Measurements from ENCODE around the gene WNT3. TPM values are rescaled to one million over a fixed set of nuclear protein-coding genes. Genes with fewer than 3 reads are reported as not detected.

The WNT3 gene
- total RNA-seq, 2 donors from 2014 or later: 19.9 to 21.8 TPM

GRCh38 chr17:46802800-46803199 lies 15.7 kb downstream of the WNT3 start:
- no peak overlapping the region for H3K4me3 Mint-ChIP-seq
- no peaks in the 10 kb centered on the region for H3K27me3 Mint-ChIP-seq (ENCODE audit: insufficient read depth)
- peaks cover 2% of the 10 kb centered on the region for H3K9me3 Mint-ChIP-seq

GRCh38 chr17:46800573-46800972 lies 17.9 kb downstream of the WNT3 start:
- 80 to 97% methylated on average over 4 of the region's 4 CpGs for WGBS, 2 experiments (ENCODE audit: insufficient coverage in 1 of 2, insufficient read length in 1 of 2)
- Histone ChIP-seq H3K27ac (ENCODE audit: low read depth, low read length) (no peak overlapping the region), H3K9ac (ENCODE audit: extremely low read depth, low read length, poor library complexity, severe bottlenecking) (no peak overlapping the region), H3K27me3 (ENCODE audit: control insufficient read depth, insufficient read depth, low read length, poor library complexity, severe bottlenecking) (no peaks in the 10 kb centered on the region), H3K4me1 (ENCODE audit: control insufficient read depth, insufficient read depth, low read length) (no peaks in the 10 kb centered on the region), H3K9me3 (ENCODE audit: control insufficient read depth, low read length) (no peaks in the 10 kb centered on the region), H3K36me3 (ENCODE audit: control insufficient read depth, insufficient read depth, low read length) (peaks cover under 1% of the 10 kb centered on the region), H3K4me3 (ENCODE audit: low read length) (no peak overlapping the region)
- Mint-ChIP-seq H3K4me1 (peaks cover 16% of the 10 kb centered on the region), H3K9me3 (peaks cover 2% of the 10 kb centered on the region), H3K36me3 (ENCODE audit: low read depth) (peaks cover 20% of the 10 kb centered on the region), H3K27ac (no peak overlapping the region), H3K4me3 (no peak overlapping the region), H3K27me3 (ENCODE audit: insufficient read depth) (no peaks in the 10 kb centered on the region)
- no peak for DNase-seq
- no peak for TF ChIP-seq CTCF (conservative IDR thresholded peaks at IDR 0.05)

More at GRCh38 chr17:46802800-46803199, 15.7 kb downstream of the WNT3 start:
- H3K27ac ChIP-seq (ENCODE audit: low read depth, low read length): no peak overlapping the region
- H3K36me3 ChIP-seq (ENCODE audit: control insufficient read depth, insufficient read depth, low read length): peaks cover 3% of the 10 kb centered on the region
- no peaks in the 10 kb centered on the region for H3K27me3 ChIP-seq (ENCODE audit: control insufficient read depth, insufficient read depth, low read length, poor library complexity, severe bottlenecking)
- H3K4me1 Mint-ChIP-seq: peaks cover 3% of the 10 kb centered on the region
- no peaks in the 10 kb centered on the region for H3K4me1 ChIP-seq (ENCODE audit: control insufficient read depth, insufficient read depth, low read length)
- no peak overlapping the region for H3K4me3 ChIP-seq (ENCODE audit: low read length)
- no peak for TF ChIP-seq CTCF (conservative IDR thresholded peaks at IDR 0.05)
- no peak overlapping the region for H3K9ac ChIP-seq (ENCODE audit: extremely low read depth, low read length, poor library complexity, severe bottlenecking)
- peaks cover 33% of the 10 kb centered on the region for H3K36me3 Mint-ChIP-seq (ENCODE audit: low read depth)
- 72 to 82% methylated on average over 4 to 7 of the region's 7 CpGs for WGBS, 2 experiments (ENCODE audit: insufficient coverage in 1 of 2, insufficient read length in 1 of 2)
- DNase-seq: no peak
- no peaks in the 10 kb centered on the region for H3K9me3 ChIP-seq (ENCODE audit: control insufficient read depth, low read length)
- no peak overlapping the region for H3K27ac Mint-ChIP-seq

GRCh38 chr17:46796956-46797530 lies 21.4 kb downstream of the WNT3 start:
- Mint-ChIP-seq H3K27ac (peak overlapping the region; percentile 44), H3K4me3 (no peak overlapping the region), H3K27me3 (ENCODE audit: insufficient read depth) (peaks cover 2% of the 10 kb centered on the region), H3K4me1 (peaks cover 18% of the 10 kb centered on the region), H3K36me3 (ENCODE audit: low read depth) (peaks cover 12% of the 10 kb centered on the region), H3K9me3 (no peaks in the 10 kb centered on the region)
- TF ChIP-seq CTCF (conservative IDR thresholded peaks at IDR 0.05): no peak
- H3K4me1 ChIP-seq (ENCODE audit: control insufficient read depth, insufficient read depth, low read length): no peaks in the 10 kb centered on the region
- no peak overlapping the region for H3K9ac ChIP-seq (ENCODE audit: extremely low read depth, low read length, poor library complexity, severe bottlenecking)
- no peaks in the 10 kb centered on the region for H3K36me3 ChIP-seq (ENCODE audit: control insufficient read depth, insufficient read depth, low read length)
- no peak overlapping the region for H3K27ac ChIP-seq (ENCODE audit: low read depth, low read length)
- peak; percentile 50 for DNase-seq
- no peak overlapping the region for H3K4me3 ChIP-seq (ENCODE audit: low read length)
- H3K9me3 ChIP-seq (ENCODE audit: control insufficient read depth, low read length): no peaks in the 10 kb centered on the region
- no peaks in the 10 kb centered on the region for H3K27me3 ChIP-seq (ENCODE audit: control insufficient read depth, insufficient read depth, low read length, poor library complexity, severe bottlenecking)
- WGBS, 2 experiments (ENCODE audit: insufficient coverage in 1 of 2, insufficient read length in 1 of 2): 88 to 95% methylated on average over 6 to 8 of the region's 8 CpGs
